Measurements from ENCODE around the gene KDM2B. TPM values are rescaled to one million over a fixed set of nuclear protein-coding genes. Genes with fewer than 3 reads are reported as not detected.
A peak's percentile ranks its signal among the peaks of the same experiment; 100 is the strongest.

KDM2B gene
- total RNA-seq, 2 donors from 2014 or later, result 18.1 to 39.3 TPM

- H3K9me3 ChIP-seq, result no peaks in the 10 kb centered on the region
- H3K27ac ChIP-seq, result no peak overlapping the region
- peak overlapping the region; percentile 48 to 49 for H3K4me3 ChIP-seq
- DNase-seq (ENCODE audit: low spot score), result peak; percentile 17
- H3K36me3 ChIP-seq, result no peaks in the 10 kb centered on the region
- WGBS, result 14% methylated on average over 25 of the region's 48 CpGs
- no peaks in the 10 kb centered on the region for H3K4me1 ChIP-seq (replicated peaks)
- intact Hi-C loops (cut with DNase I), result no loop called here
- no peak for TF ChIP-seq POLR2AphosphoS5 (IDR thresholded peaks at IDR 0.05)
- no peak for TF ChIP-seq CTCF (IDR thresholded peaks at IDR 0.05)
- TF ChIP-seq POLR2A (IDR thresholded peaks at IDR 0.05), result no peak
- no peaks in the 10 kb centered on the region for H3K27me3 ChIP-seq (replicated peaks; ENCODE audit: insufficient read depth)
Measured at GRCh38 chr12:121467638-121468498, 113.0 kb downstream of the KDM2B start.

- H3K27me3 ChIP-seq (replicated peaks; ENCODE audit: insufficient read depth), result no peaks in the 10 kb centered on the region
- H3K4me1 ChIP-seq (replicated peaks), result no peaks in the 10 kb centered on the region
- under 1% methylated on average over 91 of the region's 139 CpGs for WGBS
- peak overlapping the region; percentile 49 to 56 for H3K4me3 ChIP-seq
- H3K27ac ChIP-seq, result peak overlapping the region; percentile 76 to 84
- H3K36me3 ChIP-seq, result no peaks in the 10 kb centered on the region
- peak; percentile 88 for DNase-seq (ENCODE audit: low spot score)
- intact Hi-C loops (cut with DNase I), result no loop called here
- TF ChIP-seq POLR2A (IDR thresholded peaks at IDR 0.05), result peak; percentile 43
- TF ChIP-seq CTCF (IDR thresholded peaks at IDR 0.05), result no peak
- TF ChIP-seq POLR2AphosphoS5 (IDR thresholded peaks at IDR 0.05), result no peak
- no peaks in the 10 kb centered on the region for H3K9me3 ChIP-seq
Measured at GRCh38 chr12:121466794-121467637, 113.8 kb downstream of the KDM2B start.

DNA sequence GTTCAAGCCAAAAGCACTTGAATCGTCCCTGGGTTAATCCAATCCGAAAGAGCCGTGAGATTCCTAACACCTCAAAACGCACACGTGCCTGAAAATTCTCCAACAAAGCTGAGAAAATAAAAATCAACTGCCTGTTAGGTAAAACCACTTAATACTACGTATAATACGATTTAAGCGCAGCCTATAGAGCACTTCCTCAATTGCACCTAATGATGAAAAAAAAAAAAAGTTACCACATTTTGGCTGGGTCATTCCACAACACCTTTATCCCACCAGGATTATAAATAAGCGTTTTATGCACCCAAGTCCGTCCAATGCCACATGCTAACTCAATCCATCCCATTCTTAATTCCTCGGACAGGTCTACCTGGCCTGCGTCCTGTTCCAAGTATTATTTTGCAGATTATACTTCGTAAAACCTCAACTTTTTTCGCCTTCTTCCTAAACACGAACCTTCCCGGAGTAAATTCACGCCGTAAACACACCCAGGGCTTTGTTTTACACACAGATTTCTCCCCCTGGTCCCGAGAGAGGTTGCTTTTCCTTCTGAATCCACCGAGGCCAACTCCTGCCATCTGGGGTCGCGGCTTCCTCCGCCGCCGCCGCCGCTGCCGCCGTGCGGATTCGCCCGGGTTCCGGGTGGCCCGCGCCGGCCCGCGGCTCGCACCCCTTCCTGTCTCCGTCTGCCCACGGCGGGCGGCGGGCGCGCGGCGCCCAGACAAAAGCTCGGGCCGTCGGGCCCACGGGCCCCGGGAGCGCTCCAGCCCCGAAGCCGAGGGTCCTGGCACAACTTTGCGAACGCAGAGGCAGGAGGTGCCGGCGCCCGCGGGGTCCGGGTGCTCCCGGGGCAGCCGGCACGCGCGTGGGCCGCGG is 114.7 kb downstream of the KDM2B start:
- no peak for DNase-seq (ENCODE audit: low spot score)
- Histone ChIP-seq H3K27ac (no peak overlapping the region), H3K9me3 (no peaks in the 10 kb centered on the region), H3K36me3 (no peaks in the 10 kb centered on the region), H3K27me3 (replicated peaks; ENCODE audit: insufficient read depth) (no peaks in the 10 kb centered on the region), H3K4me1 (replicated peaks) (no peaks in the 10 kb centered on the region), H3K4me3 (peak overlapping the region; percentile 49 to 56)
- 15% methylated on average over 50 of the region's 70 CpGs for WGBS
- intact Hi-C loops (cut with DNase I), result no loop called here
- no peak for TF ChIP-seq CTCF (IDR thresholded peaks at IDR 0.05)
- no peak for TF ChIP-seq POLR2A (IDR thresholded peaks at IDR 0.05)
- no peak for TF ChIP-seq POLR2AphosphoS5 (IDR thresholded peaks at IDR 0.05)

DNA sequence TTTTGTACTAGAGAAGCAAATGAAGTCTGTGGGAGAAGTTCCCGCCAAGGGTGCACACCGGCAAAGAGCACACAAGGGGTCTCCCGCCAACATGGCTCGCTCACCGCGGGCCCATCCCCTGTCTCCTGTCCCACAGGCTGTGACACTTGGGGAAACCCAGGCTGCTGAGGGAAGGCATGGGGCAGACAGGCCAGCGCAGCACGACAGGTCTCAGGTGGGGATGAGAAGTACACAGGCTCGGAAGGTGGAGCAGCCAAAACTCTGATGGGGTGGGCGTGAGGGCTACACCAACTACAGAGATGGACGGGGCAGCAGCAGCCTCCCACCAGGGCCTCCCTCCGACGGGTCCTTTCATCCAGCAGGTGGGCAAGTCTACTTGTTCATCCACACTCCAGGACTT is 116.5 kb downstream of the KDM2B start:
- intact Hi-C loops (cut with DNase I), result no loop called here
- DNase-seq (ENCODE audit: low spot score), result no peak
- 95% methylated on average over 13 of the region's 13 CpGs for WGBS
- Histone ChIP-seq H3K27ac (no peak overlapping the region), H3K4me1 (replicated peaks) (no peaks in the 10 kb centered on the region), H3K4me3 (no peak overlapping the region), H3K9me3 (no peaks in the 10 kb centered on the region), H3K36me3 (no peaks in the 10 kb centered on the region), H3K27me3 (replicated peaks; ENCODE audit: insufficient read depth) (no peaks in the 10 kb centered on the region)
- no peak for TF ChIP-seq POLR2A (IDR thresholded peaks at IDR 0.05)
- TF ChIP-seq CTCF (IDR thresholded peaks at IDR 0.05), result no peak
- TF ChIP-seq POLR2AphosphoS5 (IDR thresholded peaks at IDR 0.05), result no peak

All from prostate gland (tissue), 2 donors.